K562 (cell line): ENCODE data around the gene SUCO. TPM values are rescaled to one million over a fixed set of nuclear protein-coding genes. Genes with fewer than 3 reads are reported as not detected.
A peak's percentile ranks its signal among the peaks of the same experiment; 100 is the strongest.

ENCODE experiments used
- ATAC-seq: fragments of 200-7000 bp; cut with Tn5 transposase; 3 replicates; pipeline ENCODE4 v1.9.1; 2020; ENCODE audit warnings: moderate library complexity
- BruUV-seq: library from RNA; stranded (reverse); fragments of 400-500 nt; replicated peaks from 2 replicates; lab custom pipeline; 2021; lab: Mats Ljungman, UMichigan
- CTCF ChIA-PET: fragments of 300-600 bp; formaldehyde crosslinking; extraction: SDS; loops from one replicate; lab custom pipeline; 2021; ENCODE audit warnings: low intra/inter-chr PET ratio; lab: Yijun Ruan, JAX
- POLR2A ChIA-PET: fragments of 300-600, 350-650 bp; sonication (Branson Sonifier 250); formaldehyde crosslinking; extraction: SDS; loops from one replicate; lab custom pipeline; 2021; ENCODE audit warnings: antibody characterized with exemption, inconsistent platforms; lab: Yijun Ruan, JAX
- DNase-seq, 4 experiments: peaks; one replicate each; pipeline versions ENCODE4 v3.0.0 to v3.0.0-alpha.2; 2011 to 2018; ENCODE audit warnings: low spot score in 3 of 4, mixed read lengths in 3 of 4; ENCODE audit errors: extremely low read depth in 1 of 4
- FAIRE-seq: peaks from 2 replicates; lab custom pipeline; 2011; peaks lifted over from hg19 to GRCh38; lab: Jason Lieb, UNC
- H2AFZ ChIP-seq: 2 replicates; pipeline ENCODE4 v1.6.0; 2011; ENCODE audit warnings: low read depth, low read length, control low read depth, inconsistent platforms
- H3K27ac ChIP-seq: fragments of 200-600 bp; 3 replicates; pipeline ENCODE4 v1.8.0; 2011; ENCODE audit warnings: low read depth, mild to moderate bottlenecking, control low read depth, inconsistent platforms, low read length, moderate library complexity, mixed read lengths; ENCODE audit errors: extremely low read depth
- H3K27me3 ChIP-seq, 2 experiments: fragments of 300-600 bp in 1 of 2; 2 replicates in 1 of 2; 3 replicates in 1 of 2; pipeline versions ENCODE4 v1.6.0 to v1.8.0; 2011; ENCODE audit warnings: inconsistent platforms in 2 of 2, low read length in 2 of 2, mild to moderate bottlenecking in 1 of 2, mixed read lengths in 1 of 2, moderate library complexity in 1 of 2; ENCODE audit not compliant: control insufficient read depth in 2 of 2, insufficient read depth in 2 of 2
- H3K36me3 ChIP-seq: fragments of 300-600 bp; 3 replicates; pipeline ENCODE4 v1.8.0; 2011; ENCODE audit warnings: mild to moderate bottlenecking, low read length, inconsistent platforms; ENCODE audit not compliant: control insufficient read depth, insufficient read depth
- H3K4me1 ChIP-seq, 2 experiments: fragments of 200-600 bp in 1 of 2; replicated peaks in 1 of 2; 2 replicates in 1 of 2; 3 replicates in 1 of 2; pipeline versions ENCODE4 v1.5.1 to v1.8.0; 2011; ENCODE audit warnings: inconsistent platforms in 2 of 2, low read length in 2 of 2, mild to moderate bottlenecking in 1 of 2, mixed read lengths in 1 of 2, moderate library complexity in 1 of 2; ENCODE audit not compliant: control insufficient read depth in 2 of 2, insufficient read depth in 2 of 2
- H3K4me2 ChIP-seq: 2 replicates; pipeline ENCODE4 v1.6.1; 2011; ENCODE audit warnings: low read length, control low read depth, inconsistent platforms, mixed read lengths; ENCODE audit not compliant: insufficient read depth
- H3K4me3 ChIP-seq: fragments of 200-600 bp; sonication (generic), shearing (Covaris generic); 2 replicates; pipeline ENCODE4 v1.5.1; 2016; ENCODE audit warnings: control low read depth, inconsistent platforms
- H3K79me2 ChIP-seq: fragments of 200-600 bp; 3 replicates; pipeline ENCODE4 v1.8.0; 2011; ENCODE audit warnings: low read length, inconsistent platforms; ENCODE audit not compliant: control insufficient read depth, insufficient read depth
- H3K9ac ChIP-seq, 2 experiments: 2 replicates each; pipeline versions ENCODE4 v1.6.0 to v1.6.1; 2011; ENCODE audit warnings: low read depth in 2 of 2, low read length in 2 of 2, control low read depth in 1 of 2, inconsistent platforms in 1 of 2, mild to moderate bottlenecking in 1 of 2, mixed read lengths in 1 of 2; ENCODE audit not compliant: insufficient read depth in 1 of 2
- H3K9me1 ChIP-seq: one replicate; pipeline ENCODE4 v1.6.0; 2011; ENCODE audit warnings: inconsistent platforms, mild to moderate bottlenecking, low read length, moderate library complexity; ENCODE audit not compliant: control insufficient read depth, insufficient read depth
- H3K9me3 ChIP-seq: replicated peaks from 2 replicates; pipeline ENCODE4 v1.5.1; 2011; ENCODE audit warnings: low read depth, low read length, inconsistent platforms; ENCODE audit not compliant: control insufficient read depth, insufficient read depth
- H4K20me1 ChIP-seq: replicated peaks from 2 replicates; pipeline ENCODE4 v1.6.1; 2011; ENCODE audit warnings: low read length, inconsistent platforms, mixed read lengths; ENCODE audit not compliant: control insufficient read depth, insufficient read depth
- CEBPB ChIP-seq: fragments of 450-650 bp; IDR thresholded peaks from 2 replicates; pipeline ENCODE4 v1.6.1; 2016; ENCODE audit warnings: missing genetic modification characterization, missing compliant biosample characterization
- CEBPG ChIP-seq, 3 experiments: fragments of 200-800 bp in 1 of 3; sonication (Bioruptor generic) in 1 of 3; sonication (generic) in 1 of 3; formaldehyde crosslinking in 1 of 3; IDR thresholded peaks in 2 of 3; conservative IDR thresholded peaks in 1 of 3; 2 replicates each; pipeline versions ENCODE4 v1.6.1 to v1.8.0; 2016 to 2022; ENCODE audit warnings: missing compliant biosample characterization in 2 of 3, missing genetic modification characterization in 2 of 3, mild to moderate bottlenecking in 1 of 3, missing genetic modification reagents in 1 of 3
- KDM1A ChIP-seq, 2 experiments: fragments of 450-650 bp; IDR thresholded peaks; 2 replicates each; pipeline ENCODE4 v1.6.1; 2016; ENCODE audit warnings: mild to moderate bottlenecking in 2 of 2
- RERE ChIP-seq: sonication (generic); formaldehyde crosslinking; IDR thresholded peaks from 2 replicates; pipeline ENCODE4 v1.8.0; 2023; ENCODE audit warnings: missing genetic modification reagents, mild to moderate bottlenecking, borderline replicate concordance
- SMARCA4 ChIP-seq: fragments of 450-650 bp; IDR thresholded peaks from 2 replicates; pipeline ENCODE4 v1.6.1; 2016
- SREBF2 ChIP-seq: sonication (generic); formaldehyde crosslinking; IDR thresholded peaks from 2 replicates; pipeline ENCODE4 v1.4.0; 2020; ENCODE audit warnings: mild to moderate bottlenecking, missing genetic modification reagents
- WGBS: fragments of 100-300 bp; shearing (Covaris generic); methylation state at CpG from one replicate; pipeline ENCODE4 v1.1.6; 2016; ENCODE audit warnings: low coverage, mixed read lengths; ENCODE audit not compliant: insufficient coverage; ENCODE audit errors: missing lambda C conversion rate; 5-methylcytosine and 5-hydroxymethylcytosine counted together
- in situ Hi-C: fragments of 300-500 bp; cut with MboI; formaldehyde crosslinking; loops from 4 replicates; pipeline ENCODE4 v1.15.0; 2018; ENCODE audit warnings: inconsistent platforms, mixed read lengths
- intact Hi-C: fragments of 100-400 bp; cut with micrococcal nuclease; formaldehyde crosslinking; loops from 2 replicates; pipeline ENCODE4 v1.14.2; 2022
- polyA plus RNA-seq, 8 experiments: library from polyadenylated mRNA; depleted of rRNA in 4 of 8; stranded (reverse) in 5 of 8; unstranded in 3 of 8; fragments of >200 nt; fragmentation: Nextera tagmentation in 2 of 8; fragmentation: Illumina TruSeq in 1 of 8; extraction: Ambion mirVana in 2 of 8; extraction: Trizol in 1 of 8; gene quantifications; 2 replicates each; pipeline versions ENCODE4 v1.2.1 to v1.2.3, GENCODE V29; 2011 to 2014; ENCODE audit warnings: inconsistent platforms in 1 of 8, missing spikeins in 1 of 8
- total RNA-seq, 7 experiments: library from RNA; depleted of rRNA in 6 of 7; stranded (reverse); fragments of >200 nt in 6 of 7; fragmentation: Illumina TruSeq in 2 of 7; extraction: Trizol in 2 of 7; gene quantifications; 2 replicates each; pipeline versions ENCODE4 v1.2.1 to v1.2.3, GENCODE V29; 2011 to 2021; ENCODE audit warnings: low replicate concordance in 1 of 7
- TF ChIP-seq, protein P1 (sequence below): fragments of 250-450 bp; sonication (Bioruptor Pico); IDR thresholded peaks from 2 replicates; pipeline ENCODE4 v1.5.0; 2020; ENCODE audit warnings: mild to moderate bottlenecking, borderline replicate concordance

SUCO gene
- total and polyA plus RNA-seq, 9 of the 15 experiments (the other 6 are each of a cell fraction or from before 2014, with no cell fraction given) = 2.5 to 20.6 (median 14.3) TPM

DNA sequence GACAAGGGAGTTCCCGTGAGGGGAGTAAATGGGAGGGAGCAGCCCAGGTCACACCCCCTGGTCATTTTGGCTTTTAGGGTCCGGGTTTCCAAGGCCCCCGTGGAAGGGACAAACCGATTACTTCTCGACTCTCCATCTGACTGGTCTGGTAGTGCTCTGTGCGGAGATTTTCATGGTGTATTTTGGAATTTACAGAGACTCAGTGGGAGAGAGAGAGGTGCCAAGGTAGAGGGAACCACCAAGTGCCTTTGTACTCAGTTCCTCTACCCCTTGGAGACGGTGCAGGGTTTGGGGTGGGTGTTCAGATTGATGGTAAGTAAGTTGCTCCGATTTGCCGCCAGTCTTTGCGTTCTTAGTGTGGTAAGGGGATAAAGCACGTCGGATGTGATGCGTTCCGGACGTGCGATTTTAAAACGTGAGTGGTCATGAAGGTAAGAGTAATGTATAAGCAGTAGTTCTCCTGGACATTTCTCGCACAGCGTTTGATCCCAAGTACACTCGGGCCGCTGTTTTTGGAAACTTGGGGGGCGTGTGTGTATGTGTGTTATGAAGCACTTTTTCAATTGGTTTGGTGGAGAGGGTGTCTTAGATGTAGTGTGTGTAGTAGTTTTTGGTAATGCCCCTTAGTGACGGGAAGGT is 682 bp downstream of the SUCO start (continued):
- peak; percentile 5 to 10; a peak in 1 of 4 replicates for TF ChIP-seq KDM1A (IDR thresholded peaks at IDR 0.05)
- TF ChIP-seq, protein P1, sequence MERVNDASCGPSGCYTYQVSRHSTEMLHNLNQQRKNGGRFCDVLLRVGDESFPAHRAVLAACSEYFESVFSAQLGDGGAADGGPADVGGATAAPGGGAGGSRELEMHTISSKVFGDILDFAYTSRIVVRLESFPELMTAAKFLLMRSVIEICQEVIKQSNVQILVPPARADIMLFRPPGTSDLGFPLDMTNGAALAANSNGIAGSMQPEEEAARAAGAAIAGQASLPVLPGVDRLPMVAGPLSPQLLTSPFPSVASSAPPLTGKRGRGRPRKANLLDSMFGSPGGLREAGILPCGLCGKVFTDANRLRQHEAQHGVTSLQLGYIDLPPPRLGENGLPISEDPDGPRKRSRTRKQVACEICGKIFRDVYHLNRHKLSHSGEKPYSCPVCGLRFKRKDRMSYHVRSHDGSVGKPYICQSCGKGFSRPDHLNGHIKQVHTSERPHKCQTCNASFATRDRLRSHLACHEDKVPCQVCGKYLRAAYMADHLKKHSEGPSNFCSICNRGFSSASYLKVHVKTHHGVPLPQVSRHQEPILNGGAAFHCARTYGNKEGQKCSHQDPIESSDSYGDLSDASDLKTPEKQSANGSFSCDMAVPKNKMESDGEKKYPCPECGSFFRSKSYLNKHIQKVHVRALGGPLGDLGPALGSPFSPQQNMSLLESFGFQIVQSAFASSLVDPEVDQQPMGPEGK (CRISPR knock-in tag) = no peak
- TF ChIP-seq SMARCA4 = peak; percentile 28; the same call in 1 of the 2 replicates

DNA sequence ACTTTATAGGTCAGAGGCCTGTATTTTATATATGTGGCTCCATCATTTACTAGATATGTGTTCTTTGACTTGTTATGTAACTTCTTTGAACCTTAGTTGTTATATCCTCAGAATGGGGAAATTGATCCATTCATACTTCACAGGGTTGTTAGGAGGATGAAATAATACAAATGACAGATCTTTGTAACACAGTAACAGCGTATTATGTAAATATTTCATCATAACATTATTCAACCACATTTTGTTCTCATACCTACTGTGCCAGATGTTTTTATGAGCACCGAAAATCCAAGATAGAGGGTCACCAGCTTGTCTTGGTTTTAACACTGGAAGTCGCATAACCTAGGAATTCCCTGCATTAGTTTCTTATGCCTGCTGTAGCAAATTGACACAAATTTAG is 3.3 kb downstream of the SUCO start:
- CTCF ChIA-PET = no interaction called here
- H3K36me3 ChIP-seq = no peaks in the 10 kb centered on the region
- no peak overlapping the region for H2AFZ ChIP-seq
- no peaks in the 10 kb centered on the region for H3K9me1 ChIP-seq
- H3K79me2 ChIP-seq = peaks cover 81% of the 10 kb centered on the region
- 82% methylated on average over 3 of the region's 3 CpGs for WGBS
- no peak overlapping the region; the same call in 1 of the 2 replicates for H3K4me2 ChIP-seq
- in situ Hi-C loops (no loop called here), intact Hi-C loops (no loop called here)
- H3K4me1 ChIP-seq = peaks cover 3 to 28% of the 10 kb centered on the region in 2 experiments; a peak in 3 of 5 replicates
- H3K9me3 ChIP-seq = no peaks in the 10 kb centered on the region
- H3K27ac ChIP-seq = no peak overlapping the region
- FAIRE-seq (no peak), ATAC-seq (no peak), DNase-seq (no peak)
- H4K20me1 ChIP-seq = peaks cover 16% of the 10 kb centered on the region; the same call in 1 of the 2 replicates
- POLR2A ChIA-PET = interaction anchor here (0.8 to 3.1 kb wide), 3 partner anchors 8 to 1623 kb away, joined by 3 to 22 read pairs (median 5); partner anchors contain the start of gene RABGAP1L
- no peak overlapping the region for H3K9ac ChIP-seq
- BruUV-seq = no TSS peak
- no peak overlapping the region for H3K4me3 ChIP-seq
- H3K27me3 ChIP-seq = no peaks in the 10 kb centered on the region
- TF ChIP-seq CEBPG (CRISPR knock-in tag; IDR thresholded peaks at IDR 0.05) = no peak
- peak; percentile 48 to 58; a peak in 2 of 4 replicates for TF ChIP-seq CEBPG (tag; conservative IDR thresholded peaks at IDR 0.05 in 1 of 2, IDR thresholded peaks at IDR 0.05 in 1 of 2)
- TF ChIP-seq RERE (CRISPR knock-in tag) = no peak
- TF ChIP-seq SREBF2 (CRISPR knock-in tag) = no peak
- 0 out of 2 replicates have a peak, but pooled peaks have one; percentile 33 for TF ChIP-seq CEBPB (tag)
